GM18505 (cell line): ENCODE results near the gene ROBO1.

Experiments
- ATAC-seq: cut with Tn5 transposase; IDR thresholded peaks from one replicate; pipeline ENCODE4 v1.9.1; 2021; ENCODE audit not compliant: unreplicated experiment
- POLR2A ChIP-seq: IDR thresholded peaks from 4 replicates; pipeline ENCODE4 v1.6.1; 2011; ENCODE audit warnings: borderline replicate concordance; ENCODE audit not compliant: insufficient read depth, insufficient read length; ENCODE audit errors: extremely low read depth

Gene ROBO1

DNA sequence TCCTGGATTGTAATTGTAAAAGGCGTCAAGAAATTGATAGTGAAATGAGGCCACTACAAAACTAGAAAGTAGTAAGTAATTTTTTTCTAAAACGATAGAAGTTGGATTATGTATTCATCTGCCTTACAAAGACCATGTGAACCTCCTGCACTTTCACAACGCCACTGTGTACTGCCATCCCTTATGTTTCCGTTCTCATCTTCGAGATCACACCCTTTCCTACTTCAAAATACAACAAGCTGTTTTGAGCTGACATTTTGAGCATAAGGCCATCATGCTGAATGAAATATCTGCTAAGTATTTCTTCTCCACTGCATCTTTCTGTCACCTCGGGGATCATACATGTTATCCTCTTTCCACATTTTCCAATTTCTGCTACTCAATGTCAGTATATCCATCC is 885.5 kb downstream of the ROBO1 start:
- TF ChIP-seq POLR2A = no peak
- ATAC-seq = no peak

DNA sequence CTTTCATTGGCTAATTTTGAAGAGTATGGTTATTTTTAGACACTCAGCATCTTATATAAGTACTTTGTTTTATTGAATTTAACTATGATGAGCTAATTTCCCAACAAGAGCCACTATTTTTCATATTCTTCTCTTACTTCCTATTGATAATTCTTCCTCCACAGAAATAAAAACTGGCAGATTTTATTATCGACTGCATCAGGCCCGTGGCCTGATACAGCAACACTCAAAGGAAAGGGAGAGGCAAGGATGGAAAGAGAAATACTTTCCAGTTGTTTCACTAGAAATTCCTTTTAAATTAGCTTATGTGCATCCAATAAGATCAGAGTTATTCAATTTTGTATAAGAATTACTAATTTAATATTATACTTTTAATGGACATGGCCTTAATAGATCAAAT is 886.3 kb downstream of the ROBO1 start:
- no peak for ATAC-seq
- TF ChIP-seq POLR2A = no peak

DNA sequence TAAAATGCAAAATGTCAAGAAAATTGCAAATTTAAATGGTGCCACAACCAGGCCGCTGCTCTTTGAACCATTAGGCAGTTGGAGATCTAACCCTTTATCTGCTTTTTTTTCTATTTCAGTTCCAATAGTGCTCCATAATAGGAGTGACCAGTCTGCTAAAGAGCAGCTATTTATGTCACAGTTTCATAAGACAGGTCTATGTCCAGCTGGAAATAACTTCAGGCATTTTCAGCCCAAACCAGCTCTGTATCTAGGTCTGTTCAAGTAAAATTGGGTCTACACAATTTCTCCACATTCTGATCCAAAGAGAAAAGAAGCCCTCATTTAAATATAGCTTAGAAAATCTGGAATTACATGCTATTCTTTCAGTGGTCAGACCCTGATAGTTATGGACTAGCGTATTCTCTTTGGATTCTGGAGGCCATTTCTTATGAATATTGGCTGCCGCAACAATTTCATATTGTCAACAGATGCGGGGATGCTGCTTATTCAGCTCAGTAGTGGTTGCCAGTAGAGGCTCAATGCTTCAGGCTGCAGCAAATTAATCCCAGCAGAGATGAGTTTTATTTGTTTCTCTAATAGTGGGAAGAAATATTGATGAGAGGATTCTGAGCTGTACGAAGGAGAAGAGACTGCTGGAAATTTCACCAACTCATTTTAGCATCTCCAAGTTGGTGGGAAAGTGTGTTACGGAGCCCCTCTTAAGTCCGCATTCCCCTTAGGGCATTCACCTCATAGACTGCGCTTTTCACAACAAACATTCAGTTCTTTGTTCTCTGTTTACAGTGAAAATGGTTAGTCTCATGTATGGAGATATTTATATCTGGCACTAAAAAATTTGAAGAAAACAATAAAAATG is 887.0 kb downstream of the ROBO1 start:
- TF ChIP-seq POLR2A = no peak
- no peak for ATAC-seq

DNA sequence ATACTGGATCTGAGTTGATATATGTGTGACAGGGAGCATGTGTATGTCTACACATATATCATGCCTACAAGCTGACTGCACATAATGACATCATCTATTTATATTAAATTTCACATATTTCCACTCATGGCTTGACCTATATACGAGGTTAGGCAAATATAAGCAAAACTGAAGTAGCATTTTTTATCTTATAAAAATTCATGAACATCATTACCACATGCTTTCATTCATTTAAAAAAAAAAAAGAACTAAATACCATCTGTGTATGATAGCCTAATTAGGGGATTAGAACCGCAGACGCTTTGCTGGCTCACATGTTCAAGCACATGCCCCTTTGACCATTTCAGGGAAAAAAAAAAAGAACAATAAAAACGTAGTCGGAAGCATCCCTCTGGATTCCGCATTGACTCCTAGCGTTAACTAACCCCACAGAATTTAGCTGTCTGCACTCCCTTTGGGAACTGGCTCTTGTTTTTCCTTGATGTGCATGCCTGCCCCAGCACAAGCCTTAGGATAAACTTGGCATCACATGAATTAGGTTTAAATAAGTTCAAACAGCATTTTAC is 888.4 kb downstream of the ROBO1 start:
- ATAC-seq = no peak
- TF ChIP-seq POLR2A = no peak

DNA sequence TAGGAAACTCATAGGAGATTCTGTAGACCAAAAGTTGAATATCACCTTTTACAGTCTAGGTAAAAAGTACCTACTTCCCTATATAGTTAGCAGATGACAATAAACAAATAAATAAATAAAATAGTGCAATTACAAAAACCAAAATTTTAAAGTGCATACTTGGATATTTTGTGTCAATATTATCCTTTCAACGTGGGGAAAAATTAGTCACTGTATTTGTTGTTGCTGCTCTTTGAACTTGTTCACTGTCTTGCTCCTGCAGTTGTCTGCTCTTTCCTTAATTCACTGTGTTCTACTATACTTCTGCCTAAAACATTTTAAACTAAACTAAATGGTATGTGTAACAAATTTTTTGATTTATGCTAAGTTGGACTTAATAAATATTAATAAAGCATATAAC is 889.0 kb downstream of the ROBO1 start:
- no peak for ATAC-seq
- no peak for TF ChIP-seq POLR2A

DNA sequence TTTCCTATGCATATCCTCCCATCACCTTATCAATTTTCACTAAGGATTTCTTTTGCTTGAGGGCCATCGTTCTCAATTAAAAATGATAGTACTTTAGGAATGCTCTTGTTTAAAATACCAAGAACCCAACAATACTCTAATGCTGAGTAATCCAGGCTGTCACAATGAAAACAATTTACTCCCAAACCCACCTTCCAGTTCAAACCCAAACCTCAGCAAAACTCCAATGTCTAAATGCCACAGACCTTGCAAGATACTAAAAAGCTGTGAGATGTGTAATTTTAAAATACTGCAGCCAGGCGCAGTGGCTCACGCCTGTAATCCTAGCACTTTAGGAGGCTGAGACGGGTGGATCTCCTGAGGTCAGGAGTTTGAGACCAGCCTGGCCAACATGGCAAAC is 889.8 kb downstream of the ROBO1 start:
- no peak for ATAC-seq
- TF ChIP-seq POLR2A = no peak

DNA sequence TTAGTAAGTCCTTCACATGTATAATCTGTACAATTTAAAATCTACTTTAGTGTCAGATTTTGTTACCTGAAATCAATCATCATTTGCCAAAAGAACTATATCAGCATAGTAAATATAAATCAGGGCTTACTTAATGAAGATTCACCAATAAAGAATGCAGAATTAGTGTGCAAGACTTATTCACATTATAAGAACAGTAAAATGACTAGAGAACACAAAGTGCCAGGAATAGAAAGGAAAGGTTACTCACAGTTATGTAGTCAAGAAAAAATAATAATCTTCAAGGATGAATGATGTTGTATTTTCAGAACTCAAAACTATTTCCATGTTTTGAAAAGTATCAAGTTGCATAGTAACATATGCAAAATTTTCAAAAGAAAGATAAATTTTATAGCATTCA is 891.9 kb downstream of the ROBO1 start:
- TF ChIP-seq POLR2A = no peak
- ATAC-seq = no peak

DNA sequence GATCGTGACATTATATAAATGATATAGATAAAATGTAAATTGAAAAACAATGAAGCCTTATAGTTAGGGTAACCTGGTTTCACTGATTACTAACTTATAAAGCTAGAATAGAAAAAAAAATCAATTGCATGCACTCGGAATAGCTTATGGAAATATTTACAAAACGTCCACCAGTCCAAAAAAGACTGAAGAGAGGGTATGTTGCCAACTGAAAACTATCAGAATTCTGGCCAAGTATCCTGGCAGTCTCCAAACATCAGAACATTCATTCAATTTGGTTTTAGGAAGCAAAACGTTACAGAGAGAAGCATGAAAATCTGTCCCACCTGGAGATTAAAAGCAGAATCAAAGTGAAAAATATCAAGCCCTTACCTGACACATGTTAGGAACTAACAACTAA is 892.4 kb downstream of the ROBO1 start:
- no peak for TF ChIP-seq POLR2A
- no peak for ATAC-seq

DNA sequence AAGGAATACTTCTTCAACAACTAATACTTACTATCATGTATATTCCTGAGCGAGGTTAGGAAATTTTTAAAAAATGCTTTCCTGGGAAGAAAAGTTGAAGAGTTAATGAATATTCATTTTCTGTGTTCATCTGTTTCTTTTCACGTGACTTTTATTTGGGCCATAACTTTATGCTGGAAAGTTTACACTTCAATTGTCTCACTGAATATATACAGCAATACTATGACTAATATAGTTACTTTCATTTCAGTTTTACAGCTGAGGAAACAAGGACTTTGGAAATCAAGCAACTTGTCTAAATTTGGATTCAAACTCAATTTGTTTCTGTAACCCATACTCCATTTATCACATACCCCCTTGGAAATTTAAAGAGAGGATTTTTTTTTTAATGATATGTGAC is 894.2 kb downstream of the ROBO1 start:
- TF ChIP-seq POLR2A = no peak
- no peak for ATAC-seq

DNA sequence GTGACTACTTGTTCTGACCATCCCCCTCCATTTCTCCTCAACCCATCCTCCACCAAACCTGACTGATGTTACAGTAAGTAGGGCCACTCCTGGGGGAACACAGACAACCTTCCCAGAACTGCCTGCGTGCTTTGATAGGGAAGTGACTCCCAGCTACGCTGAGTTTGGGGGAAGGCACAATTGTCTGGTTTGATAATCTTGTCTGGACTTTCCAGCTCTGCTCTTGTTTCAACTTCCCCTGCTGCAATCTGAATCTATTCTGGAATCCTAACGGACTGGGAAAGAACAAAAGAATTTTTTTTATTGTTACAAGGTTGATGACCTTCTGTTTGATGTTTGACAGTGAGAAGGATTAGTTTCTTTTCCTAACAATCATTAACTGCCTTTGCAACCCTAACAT is 895.6 kb downstream of the ROBO1 start:
- no peak for ATAC-seq
- no peak for TF ChIP-seq POLR2A

DNA sequence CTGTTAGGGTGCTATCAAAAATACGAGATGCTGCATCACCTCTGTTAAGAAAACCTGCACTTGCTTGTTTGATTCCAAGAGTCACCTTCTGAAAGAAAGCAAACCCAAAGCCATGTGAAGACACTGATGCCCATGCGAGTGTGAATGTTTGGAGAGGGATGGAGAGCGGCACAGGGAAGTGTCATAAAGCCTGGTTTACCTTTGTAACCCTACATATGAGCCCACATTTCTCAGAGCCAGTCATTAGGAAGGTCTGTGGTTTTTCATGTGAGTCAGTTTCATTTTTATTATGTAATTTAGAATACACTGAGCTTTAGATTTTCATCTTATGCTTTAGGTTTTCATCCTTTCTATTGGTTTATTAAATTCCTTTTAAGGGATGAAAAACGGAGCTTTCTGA is 896.8 kb downstream of the ROBO1 start:
- ATAC-seq = no peak
- TF ChIP-seq POLR2A = no peak

DNA sequence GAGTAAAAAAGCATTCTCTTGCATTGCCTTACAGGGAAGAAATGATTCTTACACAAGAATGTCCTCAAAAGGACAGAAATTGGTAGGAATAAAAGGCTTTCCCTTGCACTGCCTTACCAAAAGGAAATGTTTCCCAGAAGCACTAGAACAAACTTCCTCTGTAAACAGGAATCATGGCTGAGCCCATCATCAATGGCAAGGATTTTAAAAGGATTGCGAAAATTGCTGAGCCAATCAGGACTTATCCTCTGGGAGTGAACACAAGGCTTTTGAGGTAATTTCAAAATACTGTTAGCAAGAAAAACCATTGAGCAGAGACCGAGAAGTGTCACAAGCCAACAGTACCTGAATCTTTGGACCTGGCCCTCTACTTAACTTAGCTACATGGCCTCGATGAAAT is 897.3 kb downstream of the ROBO1 start:
- no peak for ATAC-seq
- TF ChIP-seq POLR2A = no peak

DNA sequence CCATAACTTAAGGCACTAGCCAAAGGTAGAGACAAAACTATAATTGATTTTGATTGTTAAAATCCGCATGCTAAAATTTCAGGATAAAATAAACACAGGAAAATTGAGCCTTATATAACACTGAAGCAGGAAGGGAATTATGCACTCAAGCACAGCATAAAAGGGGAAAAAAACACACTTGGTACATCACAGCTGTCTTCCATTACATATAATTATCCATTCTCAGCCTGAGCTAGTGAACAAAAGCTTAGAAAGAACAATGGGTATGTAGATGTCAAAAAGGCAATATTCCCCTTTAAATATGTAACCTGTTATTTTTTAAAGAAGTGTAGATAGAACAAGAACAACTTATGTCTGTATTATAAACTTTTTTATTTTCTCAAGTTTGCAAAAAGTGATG is 899.2 kb downstream of the ROBO1 start:
- no peak for TF ChIP-seq POLR2A
- no peak for ATAC-seq
